Keratinocyte (primary cell): ENCODE measurements around the gene ADAMTS2. TPM values are rescaled to one million over a fixed set of nuclear protein-coding genes. Genes with fewer than 3 reads are reported as not detected.

Experiments used
- DNase-seq: peaks from one replicate; pipeline ENCODE4 v3.0.0-alpha.2; 2011; ENCODE audit warnings: low read depth, missing footprints, low spot score
- FAIRE-seq: peaks from 2 replicates; lab custom pipeline; 2011; peaks lifted over from hg19 to GRCh38; lab: Jason Lieb, UNC
- H2AFZ ChIP-seq: 2 replicates; pipeline ENCODE4 v1.6.0; 2012; ENCODE audit warnings: low read length, control low read depth, inconsistent platforms; ENCODE audit not compliant: control insufficient read depth
- H3K27ac ChIP-seq: 2 replicates; pipeline ENCODE4 v1.5.1; 2011; ENCODE audit warnings: low read length; ENCODE audit not compliant: control insufficient read depth, insufficient read depth
- H3K27me3 ChIP-seq: 3 replicates; pipeline ENCODE4 v1.6.0; 2011; ENCODE audit warnings: low read length; ENCODE audit not compliant: control insufficient read depth, insufficient read depth; ENCODE audit errors: extremely low read depth
- H3K36me3 ChIP-seq, 2 experiments: 2 replicates in 1 of 2; 3 replicates in 1 of 2; pipeline ENCODE4 v1.5.1; 2011; ENCODE audit warnings: low read length in 2 of 2, mild to moderate bottlenecking in 1 of 2; ENCODE audit not compliant: control insufficient read depth in 2 of 2, insufficient read depth in 2 of 2; ENCODE audit errors: extremely low read depth in 1 of 2
- H3K4me1 ChIP-seq: 3 replicates; pipeline ENCODE4 v1.5.1; 2011; ENCODE audit warnings: low read length; ENCODE audit not compliant: control insufficient read depth, insufficient read depth; ENCODE audit errors: extremely low read depth
- H3K4me2 ChIP-seq: 3 replicates; pipeline ENCODE4 v1.6.0; 2011; ENCODE audit warnings: low read depth, low read length; ENCODE audit not compliant: control insufficient read depth, insufficient read depth; ENCODE audit errors: extremely low read depth
- H3K4me3 ChIP-seq, 3 experiments: fragments of 200-600 bp in 1 of 3; sonication (generic) in 1 of 3; 2 replicates in 2 of 3; 3 replicates in 1 of 3; pipeline ENCODE4 v1.5.1; 2011 to 2016; ENCODE audit warnings: low read length in 3 of 3, mild to moderate bottlenecking in 3 of 3, control low read depth in 2 of 3, inconsistent platforms in 1 of 3, low read depth in 1 of 3, mixed read lengths in 1 of 3, mixed run types in 1 of 3, moderate library complexity in 1 of 3; ENCODE audit not compliant: control insufficient read depth in 2 of 3, insufficient read depth in 2 of 3; ENCODE audit errors: extremely low read depth in 1 of 3
- H3K79me2 ChIP-seq: 2 replicates; pipeline ENCODE4 v1.6.0; 2012; ENCODE audit warnings: low read length; ENCODE audit not compliant: control insufficient read depth, insufficient read depth
- H3K9ac ChIP-seq: 3 replicates; pipeline ENCODE4 v1.6.0; 2011; ENCODE audit warnings: low read length; ENCODE audit not compliant: control insufficient read depth, insufficient read depth; ENCODE audit errors: extremely low read depth
- H3K9me1 ChIP-seq: 3 replicates; pipeline ENCODE4 v1.6.0; 2011; ENCODE audit warnings: low read length; ENCODE audit not compliant: control insufficient read depth, insufficient read depth; ENCODE audit errors: extremely low read depth
- H3K9me3 ChIP-seq: 2 replicates; pipeline ENCODE4 v1.5.1; 2012; ENCODE audit warnings: low read depth, low read length; ENCODE audit not compliant: control insufficient read depth
- H4K20me1 ChIP-seq: 3 replicates; pipeline ENCODE4 v1.6.0; 2011; ENCODE audit warnings: low read length; ENCODE audit not compliant: control insufficient read depth, insufficient read depth; ENCODE audit errors: extremely low read depth
- EZH2 ChIP-seq: IDR thresholded peaks from one replicate; pipeline ENCODE4 v1.6.1; 2012; ENCODE audit warnings: inconsistent platforms, mild to moderate bottlenecking, low read length, moderate library complexity
- dilution Hi-C: fragments of 300-500 bp; cut with MboI; formaldehyde crosslinking; loops from one replicate; pipeline ENCODE4 v1.7.0; 2020; ENCODE audit warnings: low sequenced_read_pairs; ENCODE audit not compliant: extremely low pct_ligation_motif_present
- polyA plus RNA-seq, 5 experiments: library from polyadenylated mRNA; depleted of rRNA in 3 of 5; stranded (reverse) in 3 of 5; stranded (forward) in 1 of 5; unstranded in 1 of 5; fragments of >200 nt; gene quantifications; 1 replicate in 1 of 5; 2 replicates in 3 of 5; 3 replicates in 1 of 5; pipeline versions ENCODE4 v1.2.1 to v1.2.3, GENCODE V29; 2011 to 2012; ENCODE audit warnings: missing spikeins in 2 of 5, low read depth in 1 of 5, low replicate concordance in 1 of 5
- TF ChIP-seq, protein P1 (sequence below), 3 experiments: IDR thresholded peaks in 1 of 3; conservative IDR thresholded peaks in 1 of 3; optimal IDR thresholded peaks in 1 of 3; 2 replicates in 2 of 3; 3 replicates in 1 of 3; pipeline versions ENCODE3 to v1.5.1; 2011; ENCODE audit warnings: low read length in 3 of 3, mild to moderate bottlenecking in 3 of 3, moderate library complexity in 2 of 3, control low read depth in 1 of 3, inconsistent platforms in 1 of 3; ENCODE audit not compliant: insufficient read depth in 2 of 3; ENCODE audit errors: extremely low read depth in 1 of 3

ADAMTS2 gene
- polyA plus RNA-seq, 1 donor (not counting 4 experiments of a cell fraction or from before 2014, with no cell fraction given) = not detected

DNA sequence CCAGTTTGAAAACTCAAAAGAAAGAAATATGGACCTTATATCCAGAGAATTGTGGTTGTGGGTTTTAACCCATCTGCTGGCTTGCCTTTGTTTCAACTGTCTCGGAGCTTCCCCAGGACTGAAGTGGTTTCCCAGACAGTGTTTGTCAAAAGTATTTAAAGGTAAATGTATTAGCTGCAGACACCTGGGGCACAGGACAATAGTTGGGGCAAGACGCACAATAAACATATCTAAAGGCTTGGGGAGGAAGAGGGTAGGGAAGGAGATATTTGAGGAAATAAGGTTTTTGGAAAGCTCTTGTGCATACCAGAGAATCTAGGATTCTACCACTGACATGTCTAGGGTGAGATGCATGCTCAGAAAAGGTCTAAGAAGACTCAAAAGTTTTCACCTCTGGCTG lies 99.0 kb downstream of the ADAMTS2 start:
- no peak for FAIRE-seq
- Histone ChIP-seq H3K4me3 (no peak overlapping the region), H3K9me1 (no peaks in the 10 kb centered on the region), H3K27me3 (no peaks in the 10 kb centered on the region), H4K20me1 (no peaks in the 10 kb centered on the region), H3K4me2 (no peak overlapping the region), H3K9me3 (peaks cover 2% of the 10 kb centered on the region), H3K4me1 (no peaks in the 10 kb centered on the region), H3K27ac (no peak overlapping the region), H3K9ac (no peak overlapping the region), H2AFZ (no peak overlapping the region), H3K79me2 (no peaks in the 10 kb centered on the region), H3K36me3 (no peaks in the 10 kb centered on the region)
- TF ChIP-seq EZH2 = no peak
- TF ChIP-seq, protein P1, sequence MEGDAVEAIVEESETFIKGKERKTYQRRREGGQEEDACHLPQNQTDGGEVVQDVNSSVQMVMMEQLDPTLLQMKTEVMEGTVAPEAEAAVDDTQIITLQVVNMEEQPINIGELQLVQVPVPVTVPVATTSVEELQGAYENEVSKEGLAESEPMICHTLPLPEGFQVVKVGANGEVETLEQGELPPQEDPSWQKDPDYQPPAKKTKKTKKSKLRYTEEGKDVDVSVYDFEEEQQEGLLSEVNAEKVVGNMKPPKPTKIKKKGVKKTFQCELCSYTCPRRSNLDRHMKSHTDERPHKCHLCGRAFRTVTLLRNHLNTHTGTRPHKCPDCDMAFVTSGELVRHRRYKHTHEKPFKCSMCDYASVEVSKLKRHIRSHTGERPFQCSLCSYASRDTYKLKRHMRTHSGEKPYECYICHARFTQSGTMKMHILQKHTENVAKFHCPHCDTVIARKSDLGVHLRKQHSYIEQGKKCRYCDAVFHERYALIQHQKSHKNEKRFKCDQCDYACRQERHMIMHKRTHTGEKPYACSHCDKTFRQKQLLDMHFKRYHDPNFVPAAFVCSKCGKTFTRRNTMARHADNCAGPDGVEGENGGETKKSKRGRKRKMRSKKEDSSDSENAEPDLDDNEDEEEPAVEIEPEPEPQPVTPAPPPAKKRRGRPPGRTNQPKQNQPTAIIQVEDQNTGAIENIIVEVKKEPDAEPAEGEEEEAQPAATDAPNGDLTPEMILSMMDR (optimal IDR thresholded peaks at IDR 0.05 in 1 of 3, IDR thresholded peaks at IDR 0.05 in 1 of 3, conservative IDR thresholded peaks at IDR 0.05 in 1 of 3; ENCODE audit: extremely low read depth in 1 of 3, insufficient read depth in 2 of 3, low read length in 3 of 3) = no peak
- dilution Hi-C loops = no loop called here
- no peak for DNase-seq

DNA sequence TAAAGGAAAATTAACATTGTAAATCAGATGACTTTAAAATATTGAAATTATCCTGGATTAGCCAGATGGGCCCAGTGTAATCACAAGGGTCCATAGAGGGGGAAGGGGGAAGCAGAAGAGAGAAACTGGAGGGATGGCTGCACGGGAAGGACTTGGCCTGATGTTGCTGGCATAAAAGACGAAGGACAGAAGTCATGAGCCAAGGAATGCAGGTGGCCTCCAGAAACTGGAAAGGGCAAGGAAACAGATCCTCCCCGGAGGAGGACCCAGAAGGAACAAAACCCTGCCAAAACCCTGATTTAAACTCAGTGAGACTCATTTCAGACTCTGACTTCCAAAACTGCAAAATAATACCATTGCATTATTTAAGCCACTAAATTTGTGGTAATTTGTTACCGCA lies 100.2 kb downstream of the ADAMTS2 start:
- dilution Hi-C loops = no loop called here
- Histone ChIP-seq H2AFZ (no peak overlapping the region), H4K20me1 (no peaks in the 10 kb centered on the region), H3K9me3 (no peaks in the 10 kb centered on the region), H3K27ac (no peak overlapping the region), H3K36me3 (no peaks in the 10 kb centered on the region), H3K27me3 (no peaks in the 10 kb centered on the region), H3K79me2 (no peaks in the 10 kb centered on the region), H3K9ac (no peak overlapping the region), H3K4me1 (no peaks in the 10 kb centered on the region), H3K4me2 (no peak overlapping the region), H3K4me3 (no peak overlapping the region), H3K9me1 (no peaks in the 10 kb centered on the region)
- DNase-seq (no peak), FAIRE-seq (no peak)
- TF ChIP-seq, protein P1 (optimal IDR thresholded peaks at IDR 0.05 in 1 of 3, IDR thresholded peaks at IDR 0.05 in 1 of 3, conservative IDR thresholded peaks at IDR 0.05 in 1 of 3; ENCODE audit: extremely low read depth in 1 of 3, insufficient read depth in 2 of 3, low read length in 3 of 3) = no peak
- no peak for TF ChIP-seq EZH2
